PC-9 (cell line): Measurements from ENCODE around the gene RUSF1. TPM values are rescaled to one million over a fixed set of nuclear protein-coding genes. Genes with fewer than 3 reads are reported as not detected.

ENCODE experiments used
- BruUV-seq: library from RNA; stranded (reverse); fragments of 400-500 nt; replicated peaks from 2 replicates; lab custom pipeline; 2021; lab: Mats Ljungman, UMichigan
- CTCF ChIA-PET: fragments of 300-600 bp; sonication (Branson Sonifier 250); formaldehyde crosslinking; loops from one replicate; lab custom pipeline; 2022; ENCODE audit warnings: antibody characterized with exemption; lab: Charles Lee
- POLR2A ChIA-PET: fragments of 300-600 bp; sonication (Branson Sonifier 250); formaldehyde crosslinking; loops from one replicate; lab custom pipeline; 2022; ENCODE audit warnings: antibody characterized with exemption; ENCODE audit not compliant: unreplicated experiment; lab: Charles Lee
- DNase-seq, 2 experiments: peaks; one replicate each; pipeline versions ENCODE4 v3.0.0 to v3.0.0-alpha.2; 2015 to 2022; ENCODE audit warnings: mixed read lengths in 1 of 2
- H2AFZ ChIP-seq: fragments of 200-600 bp; sonication (generic); 2 replicates; pipeline ENCODE4 v1.8.1; 2017; ENCODE audit warnings: antibody characterized with exemption
- H3F3A ChIP-seq: fragments of 200-600 bp; sonication (generic); 2 replicates; pipeline ENCODE4 v1.8.1; 2017; ENCODE audit warnings: antibody characterized with exemption, mild to moderate bottlenecking, low read depth; ENCODE audit not compliant: insufficient read depth
- H3K27ac ChIP-seq: fragments of 200-600 bp; sonication (generic); 2 replicates; pipeline ENCODE4 v1.6.1; 2016; ENCODE audit warnings: mixed run types
- H3K27me3 ChIP-seq: fragments of 200-600 bp; sonication (generic); 2 replicates; pipeline ENCODE4 v1.6.1; 2016; ENCODE audit warnings: low read depth, mixed run types; ENCODE audit not compliant: insufficient read depth
- H3K36me3 ChIP-seq: fragments of 200-600 bp; sonication (generic); 2 replicates; pipeline ENCODE4 v1.6.1; 2016; ENCODE audit warnings: low read depth, mixed run types
- H3K4me1 ChIP-seq: fragments of 200-600 bp; sonication (generic); replicated peaks from 2 replicates; pipeline ENCODE4 v1.6.1; 2016; ENCODE audit warnings: mixed run types; ENCODE audit not compliant: insufficient read depth
- H3K4me2 ChIP-seq: fragments of 200-600 bp; sonication (generic); 2 replicates; pipeline ENCODE4 v1.6.1; 2017; ENCODE audit warnings: mixed run types
- H3K4me3 ChIP-seq: fragments of 200-600 bp; sonication (generic); 2 replicates; pipeline ENCODE4 v1.6.1; 2016; ENCODE audit warnings: mixed run types
- H3K79me2 ChIP-seq: fragments of 200-600 bp; sonication (generic); 2 replicates; pipeline ENCODE4 v1.6.1; 2017; ENCODE audit warnings: low read depth, mixed run types
- H3K9me2 ChIP-seq: fragments of 200-600 bp; sonication (generic); 2 replicates; pipeline ENCODE4 v1.8.1; 2017; ENCODE audit warnings: mild to moderate bottlenecking; ENCODE audit not compliant: insufficient read depth
- H3K9me3 ChIP-seq: fragments of 200-600 bp; sonication (generic); 2 replicates; pipeline ENCODE4 v1.8.1; 2016; ENCODE audit warnings: low read depth; ENCODE audit not compliant: insufficient read depth
- H4K20me1 ChIP-seq: fragments of 200-600 bp; sonication (generic); 2 replicates; pipeline ENCODE4 v1.8.1; 2017; ENCODE audit not compliant: insufficient read depth
- EZH2 ChIP-seq: fragments of 200-600 bp; sonication (generic); IDR thresholded peaks from 2 replicates; pipeline ENCODE4 v1.8.0; 2017; ENCODE audit warnings: antibody characterized with exemption, low read depth
- intact Hi-C: fragments of 100-400 bp; cut with micrococcal nuclease; formaldehyde crosslinking; loops from one replicate; pipeline ENCODE4 v1.10.0; 2022; ENCODE audit not compliant: unreplicated experiment
- total RNA-seq: library from RNA; stranded (reverse); gene quantifications from 2 replicates; pipeline ENCODE4 v1.2.3, GENCODE V29; 2021
- TF ChIP-seq, protein P1 (sequence below): fragments of 200-600 bp; sonication (generic); conservative IDR thresholded peaks from 2 replicates; pipeline ENCODE4 v1.6.1; 2017; ENCODE audit warnings: mixed run types, antibody characterized with exemption, mild to moderate bottlenecking, moderate library complexity

RUSF1 gene
- total RNA-seq, 1 experiment from 2014 or later = 86.7 TPM

DNA sequence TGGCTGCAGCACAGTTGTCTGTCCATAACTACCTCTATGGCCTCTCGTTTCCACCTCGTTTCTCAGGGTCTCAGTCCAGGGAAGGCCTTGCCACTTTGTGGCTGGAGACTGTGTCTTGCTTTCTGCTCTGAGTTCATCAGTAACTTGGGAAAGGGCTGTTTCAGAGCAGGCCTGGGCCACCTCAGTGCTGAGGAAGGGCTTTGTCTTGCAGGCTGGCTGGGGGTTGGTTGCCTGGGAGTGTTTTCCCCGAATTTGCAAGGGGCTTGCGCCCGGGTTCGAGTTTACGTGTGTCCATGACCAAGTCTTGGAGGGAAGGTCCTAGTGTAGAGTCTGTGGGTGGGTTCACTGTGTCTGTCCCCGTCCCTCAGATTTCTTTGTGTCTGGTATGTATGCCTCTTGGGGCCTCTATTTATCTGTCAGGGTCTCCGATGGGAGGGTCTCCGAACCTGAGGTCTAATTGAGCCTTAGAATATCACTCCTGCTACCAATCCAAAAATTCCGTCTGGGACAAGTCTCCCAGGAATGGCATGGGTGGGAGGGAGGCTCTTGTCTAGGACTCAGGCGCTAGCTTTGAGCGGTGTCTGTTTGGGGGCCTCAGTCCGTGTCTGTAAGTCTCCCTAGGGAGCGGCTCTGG is 36.8 kb downstream of the RUSF1 start:
- Histone ChIP-seq H3K36me3 (no peaks in the 10 kb centered on the region), H3F3A (peaks cover 21% of the 10 kb centered on the region; the same call in 1 of the 2 replicates), H3K9me3 (no peaks in the 10 kb centered on the region), H3K79me2 (no peaks in the 10 kb centered on the region), H2AFZ (peak overlapping the region; percentile 66; the same call in 1 of the 2 replicates), H3K4me1 (peaks cover 12% of the 10 kb centered on the region; the same call in 1 of the 2 replicates), H4K20me1 (no peaks in the 10 kb centered on the region; the same call in 1 of the 2 replicates), H3K9me2 (no peaks in the 10 kb centered on the region), H3K4me3 (peak overlapping the region; percentile 60; the same call in 1 of the 2 replicates), H3K27me3 (no peaks in the 10 kb centered on the region), H3K4me2 (peak overlapping the region; percentile 96), H3K27ac (no peak overlapping the region)
- intact Hi-C loops = loop anchor here (5.0 kb wide), 1 partner anchor 226 kb away; no protein-coding TSS in a partner anchor
- TF ChIP-seq, protein P1, sequence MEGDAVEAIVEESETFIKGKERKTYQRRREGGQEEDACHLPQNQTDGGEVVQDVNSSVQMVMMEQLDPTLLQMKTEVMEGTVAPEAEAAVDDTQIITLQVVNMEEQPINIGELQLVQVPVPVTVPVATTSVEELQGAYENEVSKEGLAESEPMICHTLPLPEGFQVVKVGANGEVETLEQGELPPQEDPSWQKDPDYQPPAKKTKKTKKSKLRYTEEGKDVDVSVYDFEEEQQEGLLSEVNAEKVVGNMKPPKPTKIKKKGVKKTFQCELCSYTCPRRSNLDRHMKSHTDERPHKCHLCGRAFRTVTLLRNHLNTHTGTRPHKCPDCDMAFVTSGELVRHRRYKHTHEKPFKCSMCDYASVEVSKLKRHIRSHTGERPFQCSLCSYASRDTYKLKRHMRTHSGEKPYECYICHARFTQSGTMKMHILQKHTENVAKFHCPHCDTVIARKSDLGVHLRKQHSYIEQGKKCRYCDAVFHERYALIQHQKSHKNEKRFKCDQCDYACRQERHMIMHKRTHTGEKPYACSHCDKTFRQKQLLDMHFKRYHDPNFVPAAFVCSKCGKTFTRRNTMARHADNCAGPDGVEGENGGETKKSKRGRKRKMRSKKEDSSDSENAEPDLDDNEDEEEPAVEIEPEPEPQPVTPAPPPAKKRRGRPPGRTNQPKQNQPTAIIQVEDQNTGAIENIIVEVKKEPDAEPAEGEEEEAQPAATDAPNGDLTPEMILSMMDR = no peak
- TF ChIP-seq EZH2 = no peak
- DNase-seq = no peak
- ChIA-PET CTCF (interaction anchor here (0.7 to 1.9 kb wide), 2 partner anchors 11 to 29 kb away, joined by 3 to 10 read pairs; no protein-coding TSS in a partner anchor), POLR2A (interaction anchor here (0.6 to 0.7 kb wide), 2 partner anchors 13 to 531 kb away, joined by 3 to 9 read pairs; no protein-coding TSS in a partner anchor)
- BruUV-seq = no TSS peak

DNA sequence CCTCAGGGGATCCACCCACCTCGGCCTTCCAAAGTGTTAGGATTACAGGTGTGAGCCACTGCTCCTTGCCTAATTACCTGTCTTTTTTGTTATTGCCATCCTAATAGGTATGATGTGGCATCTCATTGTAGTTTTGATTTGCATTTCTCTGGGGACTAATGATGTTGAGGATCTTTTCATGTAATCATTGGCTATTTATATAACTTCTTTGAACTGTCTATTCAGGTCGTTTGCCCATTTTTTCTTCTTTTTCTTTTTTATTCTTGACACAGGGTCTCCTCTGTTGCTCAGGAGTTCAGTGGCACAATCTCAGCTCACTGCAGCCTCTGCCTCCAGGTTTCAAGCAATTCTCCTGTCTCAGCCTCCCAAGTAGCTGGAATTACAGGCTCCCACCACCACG is 37.6 kb downstream of the RUSF1 start:
- H3K79me2 ChIP-seq = no peaks in the 10 kb centered on the region
- no TSS peak for BruUV-seq
- H3K4me2 ChIP-seq = no peak overlapping the region
- peaks cover 21% of the 10 kb centered on the region; the same call in 1 of the 2 replicates for H3F3A ChIP-seq
- no peak overlapping the region for H3K4me3 ChIP-seq
- DNase-seq = no peak
- no peaks in the 10 kb centered on the region for H3K9me3 ChIP-seq
- no peaks in the 10 kb centered on the region for H3K9me2 ChIP-seq
- no peak overlapping the region for H3K27ac ChIP-seq
- CTCF ChIA-PET = interaction anchor here (0.7 kb wide), 1 partner anchor 30 kb away, joined by 3 read pairs; no protein-coding TSS in a partner anchor
- H2AFZ ChIP-seq = no peak overlapping the region
- no peak for TF ChIP-seq EZH2
- TF ChIP-seq, protein P1 = no peak
- H4K20me1 ChIP-seq = no peaks in the 10 kb centered on the region; the same call in 1 of the 2 replicates
- H3K27me3 ChIP-seq = no peaks in the 10 kb centered on the region
- intact Hi-C loops = loop anchor here (5.0 kb wide), 1 partner anchor 227 kb away; no protein-coding TSS in a partner anchor
- H3K4me1 ChIP-seq = 0 out of 2 replicates have a peak, but pooled peaks cover 5% of the 10 kb centered on the region
- H3K36me3 ChIP-seq = no peaks in the 10 kb centered on the region
- POLR2A ChIA-PET = no interaction called here

DNA sequence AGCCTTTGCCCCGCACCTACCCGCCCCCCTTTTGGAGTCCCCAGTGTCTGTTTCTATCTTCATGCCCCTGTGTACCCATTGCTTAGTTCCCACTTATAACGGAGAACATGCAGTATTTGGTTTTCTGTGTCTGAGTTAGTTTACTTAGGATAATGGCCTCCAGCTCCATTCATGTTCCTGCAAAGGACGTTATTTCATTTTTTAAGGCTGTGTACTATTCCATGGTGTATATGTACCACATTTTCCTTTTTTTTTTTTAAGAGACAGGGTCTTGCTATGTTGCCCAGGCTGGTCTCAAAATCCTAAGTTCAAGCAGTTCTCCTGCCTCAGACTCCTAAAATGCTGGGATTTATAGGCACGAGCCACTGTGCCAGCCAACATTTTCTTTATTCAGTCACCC is 40.3 kb downstream of the RUSF1 start:
- Histone ChIP-seq H2AFZ (no peak overlapping the region), H3K27ac (no peak overlapping the region), H3K9me3 (no peaks in the 10 kb centered on the region), H3F3A (peaks cover 16% of the 10 kb centered on the region; the same call in 1 of the 2 replicates), H3K4me3 (no peak overlapping the region), H3K4me1 (0 out of 2 replicates have a peak, but pooled peaks cover 5% of the 10 kb centered on the region), H3K27me3 (no peaks in the 10 kb centered on the region), H4K20me1 (no peaks in the 10 kb centered on the region; the same call in 1 of the 2 replicates), H3K9me2 (no peaks in the 10 kb centered on the region), H3K36me3 (no peaks in the 10 kb centered on the region), H3K4me2 (no peak overlapping the region), H3K79me2 (no peaks in the 10 kb centered on the region)
- intact Hi-C loops = no loop called here
- TF ChIP-seq, protein P1 = no peak
- no peak for TF ChIP-seq EZH2
- no peak for DNase-seq
- BruUV-seq = no TSS peak
- ChIA-PET POLR2A (no interaction called here), CTCF (no interaction called here)
